CD4-positive, CD25-positive, alpha-beta regulatory T cell (primary cell): Measurements from ENCODE around the gene SPDYC. TPM values are rescaled to one million over a fixed set of nuclear protein-coding genes. Genes with fewer than 3 reads are reported as not detected.
A peak's percentile ranks its signal among the peaks of the same experiment; 100 is the strongest.

Source experiments
- ATAC-seq, 2 donors: fragments of 150-1000 bp; cut with Tn5 transposase; one replicate each; pipeline ENCODE4 v1.10.0; 2021; ENCODE audit warnings: low read depth in 2 of 2, moderate number of reproducible peaks in 2 of 2, moderate library complexity in 1 of 2
- DNase-seq, 3 donors: peaks; one replicate each; pipeline versions ENCODE4 v3.0.0 to v3.0.0-alpha.2; 2012 to 2022; ENCODE audit warnings: mixed read lengths in 1 of 3
- H3K27ac ChIP-seq: one replicate; pipeline ENCODE4 v1.7.0; 2013; ENCODE audit warnings: mild to moderate bottlenecking, low read length; ENCODE audit not compliant: insufficient read depth, poor library complexity, severe bottlenecking
- H3K27me3 ChIP-seq: one replicate; pipeline ENCODE4 v1.7.0; 2013; ENCODE audit warnings: low read length; ENCODE audit not compliant: control insufficient read depth, insufficient read depth
- H3K36me3 ChIP-seq: one replicate; pipeline ENCODE4 v1.7.0; 2013; ENCODE audit warnings: mild to moderate bottlenecking, low read length, moderate library complexity; ENCODE audit not compliant: control insufficient read depth, insufficient read depth
- H3K4me1 ChIP-seq: 2 replicates; pipeline ENCODE4 v1.7.0; 2013; ENCODE audit warnings: mild to moderate bottlenecking, low read length; ENCODE audit not compliant: insufficient read depth, control insufficient read depth, poor library complexity, severe bottlenecking
- H3K4me3 ChIP-seq: one replicate; pipeline ENCODE4 v1.7.0; 2013; ENCODE audit warnings: low read depth, mild to moderate bottlenecking, low read length, moderate library complexity
- H3K9me3 ChIP-seq, 2 experiments: 1 replicate in 1 of 2; 2 replicates in 1 of 2; pipeline ENCODE4 v1.7.0; 2013; ENCODE audit warnings: low read length in 2 of 2, mild to moderate bottlenecking in 1 of 2, moderate library complexity in 1 of 2; ENCODE audit not compliant: control insufficient read depth in 2 of 2
- H3K27ac Mint-ChIP-seq, 3 donors: one replicate each; pipeline ENCODE4 v1.8.0; 2020 to 2022; ENCODE audit warnings: mild to moderate bottlenecking in 3 of 3, mixed read lengths in 3 of 3, moderate library complexity in 2 of 3
- H3K27me3 Mint-ChIP-seq: one replicate; pipeline ENCODE4 v1.8.0; 2022; ENCODE audit warnings: mild to moderate bottlenecking, mixed read lengths
- H3K36me3 Mint-ChIP-seq: one replicate; pipeline ENCODE4 v1.8.0; 2020; ENCODE audit warnings: mixed read lengths
- H3K4me1 Mint-ChIP-seq, 4 donors: one replicate each; pipeline ENCODE4 v1.8.0; 2020 to 2022; ENCODE audit warnings: mixed read lengths in 4 of 4, mild to moderate bottlenecking in 1 of 4
- H3K4me3 Mint-ChIP-seq, 4 donors: one replicate each; pipeline ENCODE4 v1.8.0; 2020 to 2022; ENCODE audit warnings: mild to moderate bottlenecking in 4 of 4, mixed read lengths in 4 of 4, moderate library complexity in 3 of 4
- H3K9me3 Mint-ChIP-seq, 7 donors: one replicate each; pipeline ENCODE4 v1.8.0; 2020 to 2022; ENCODE audit warnings: mixed read lengths in 7 of 7, mild to moderate bottlenecking in 3 of 7, moderate library complexity in 2 of 7
- polyA plus RNA-seq, 4 donors: library from polyadenylated mRNA; unstranded; fragments of 300-500 nt; fragmentation: Illumina TruSeq; gene quantifications; one replicate each; pipeline ENCODE4 v1.2.3, GENCODE V29; 2021
- total RNA-seq: library from RNA; stranded (reverse); gene quantifications from one replicate; pipeline ENCODE4 v1.2.3, GENCODE V29; 2022

The SPDYC gene
- total and polyA plus RNA-seq, 5 donors from 2014 or later = not detected

- H3K27me3 Mint-ChIP-seq = no peaks in the 10 kb centered on the region
- no peaks in the 10 kb centered on the region for H3K9me3 Mint-ChIP-seq
- DNase-seq (peak; percentile 60 to 86 (median 69)), ATAC-seq (peak; percentile 71 to 76)
- Histone ChIP-seq H3K27ac (peak within 1 kb of the TSS; percentile 75), H3K4me3 (peak within 1 kb of the TSS; percentile 57), H3K9me3 (no peaks in the 10 kb centered on the region), H3K36me3 (peaks cover 14% of the 10 kb centered on the region), H3K27me3 (no peaks in the 10 kb centered on the region), H3K4me1 (peaks cover 33% of the 10 kb centered on the region)
- H3K36me3 Mint-ChIP-seq = peaks cover 5% of the 10 kb centered on the region
- peaks cover 5 to 37% (median 28%) of the 10 kb centered on the region in 4 donors for H3K4me1 Mint-ChIP-seq
- H3K27ac Mint-ChIP-seq = peak within 1 kb of the TSS; percentile 88 to 93 (median 93)
- peak within 1 kb of the TSS; percentile 90 to 97 (median 94) for H3K4me3 Mint-ChIP-seq
Observed at GRCh38 chr11:65181569-65182257, 11.7 kb downstream of the SPDYC start, which contains the start of gene CAPN1. Gene CAPN1, plus strand, starts transcription at chr11:65181928. Its CDS starts 774 bp downstream, at chr11:65182702.

GRCh38 chr11:65182258-65183170, 12.5 kb downstream of the SPDYC start:
- H3K4me1 ChIP-seq = peaks cover 33% of the 10 kb centered on the region
- ATAC-seq (no peak), DNase-seq (peak in 1 of 3 donors; percentile 35)
- H3K4me3 ChIP-seq = peak overlapping the region; percentile 57
- no peaks in the 10 kb centered on the region for H3K27me3 ChIP-seq
- H3K27ac ChIP-seq = peak overlapping the region; percentile 75
- Mint-ChIP-seq H3K4me3 (peak overlapping the region; percentile 90 to 95 (median 94)), H3K4me1 (peaks cover 5 to 40% (median 30%) of the 10 kb centered on the region in 4 donors), H3K27ac (peak overlapping the region; percentile 88 to 93 (median 90)), H3K36me3 (peaks cover 13% of the 10 kb centered on the region), H3K9me3 (no peaks in the 10 kb centered on the region), H3K27me3 (no peaks in the 10 kb centered on the region)
- no peaks in the 10 kb centered on the region for H3K9me3 ChIP-seq
- H3K36me3 ChIP-seq = peaks cover 21% of the 10 kb centered on the region

- Mint-ChIP-seq H3K4me3 (peak overlapping the region; percentile 83 to 95 (median 92)), H3K27ac (peak overlapping the region in 1 of 3 donors; percentile 88), H3K4me1 (peaks cover 5 to 37% (median 29%) of the 10 kb centered on the region in 4 donors), H3K9me3 (no peaks in the 10 kb centered on the region), H3K36me3 (peaks cover 13% of the 10 kb centered on the region), H3K27me3 (no peaks in the 10 kb centered on the region)
- no peaks in the 10 kb centered on the region for H3K27me3 ChIP-seq
- no peaks in the 10 kb centered on the region for H3K9me3 ChIP-seq
- H3K27ac ChIP-seq = peak overlapping the region; percentile 1
- ATAC-seq (no peak), DNase-seq (no peak)
- H3K36me3 ChIP-seq = peaks cover 25% of the 10 kb centered on the region
- H3K4me1 ChIP-seq = peaks cover 33% of the 10 kb centered on the region
- no peak overlapping the region for H3K4me3 ChIP-seq
Observed at GRCh38 chr11:65183201-65183891, 13.3 kb downstream of the SPDYC start.

DNA sequence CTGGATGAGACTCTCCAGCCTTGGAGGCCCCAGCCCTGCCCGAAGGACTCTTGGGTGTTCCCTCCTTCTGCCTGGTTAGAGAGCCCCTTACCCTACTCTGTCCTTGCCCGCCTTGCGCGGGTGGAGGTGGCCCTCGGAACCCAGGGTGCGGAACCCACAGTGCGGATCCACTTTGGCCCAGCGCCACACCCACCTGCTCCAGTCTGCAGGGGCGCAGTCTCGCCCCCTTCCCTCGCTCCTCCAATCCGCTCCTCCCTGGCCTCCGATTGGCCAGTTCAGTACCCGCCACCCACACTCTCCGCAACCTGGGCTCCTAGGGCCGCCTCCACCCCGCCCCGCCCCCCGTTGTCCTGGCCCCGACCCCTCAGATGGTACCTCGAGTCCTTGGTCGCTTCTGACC, 14.1 kb downstream of the SPDYC start:
- Mint-ChIP-seq H3K9me3 (no peaks in the 10 kb centered on the region), H3K27me3 (no peaks in the 10 kb centered on the region), H3K27ac (peak overlapping the region in 1 of 3 donors; percentile 84), H3K36me3 (peaks cover 17% of the 10 kb centered on the region), H3K4me3 (peak overlapping the region; percentile 61 to 95 (median 89)), H3K4me1 (peaks cover 5 to 37% (median 29%) of the 10 kb centered on the region in 4 donors)
- peaks cover 32% of the 10 kb centered on the region for H3K36me3 ChIP-seq
- no peak overlapping the region for H3K4me3 ChIP-seq
- no peaks in the 10 kb centered on the region for H3K9me3 ChIP-seq
- no peak overlapping the region for H3K27ac ChIP-seq
- ATAC-seq (no peak), DNase-seq (no peak)
- no peaks in the 10 kb centered on the region for H3K27me3 ChIP-seq
- H3K4me1 ChIP-seq = peaks cover 33% of the 10 kb centered on the region

- DNase-seq = no peak
- H3K27me3 ChIP-seq = no peaks in the 10 kb centered on the region
- no peak overlapping the region for H3K27ac ChIP-seq
- peaks cover 42% of the 10 kb centered on the region for H3K36me3 ChIP-seq
- no peaks in the 10 kb centered on the region for H3K9me3 Mint-ChIP-seq
- H3K4me3 ChIP-seq = no peak overlapping the region
- H3K27ac Mint-ChIP-seq = peak overlapping the region in 2 of 3 donors; percentile 58 to 65
- H3K27me3 Mint-ChIP-seq = no peaks in the 10 kb centered on the region
- peaks cover 5 to 45% (median 34%) of the 10 kb centered on the region in 4 donors for H3K4me1 Mint-ChIP-seq
- H3K9me3 ChIP-seq = no peaks in the 10 kb centered on the region
- H3K36me3 Mint-ChIP-seq = peaks cover 27% of the 10 kb centered on the region
- ATAC-seq = no peak
- H3K4me1 ChIP-seq = peaks cover 33% of the 10 kb centered on the region
- peak overlapping the region in 1 of 4 donors; percentile 95 for H3K4me3 Mint-ChIP-seq
Observed at GRCh38 chr11:65185171-65185570, 15.1 kb downstream of the SPDYC start.

DNA sequence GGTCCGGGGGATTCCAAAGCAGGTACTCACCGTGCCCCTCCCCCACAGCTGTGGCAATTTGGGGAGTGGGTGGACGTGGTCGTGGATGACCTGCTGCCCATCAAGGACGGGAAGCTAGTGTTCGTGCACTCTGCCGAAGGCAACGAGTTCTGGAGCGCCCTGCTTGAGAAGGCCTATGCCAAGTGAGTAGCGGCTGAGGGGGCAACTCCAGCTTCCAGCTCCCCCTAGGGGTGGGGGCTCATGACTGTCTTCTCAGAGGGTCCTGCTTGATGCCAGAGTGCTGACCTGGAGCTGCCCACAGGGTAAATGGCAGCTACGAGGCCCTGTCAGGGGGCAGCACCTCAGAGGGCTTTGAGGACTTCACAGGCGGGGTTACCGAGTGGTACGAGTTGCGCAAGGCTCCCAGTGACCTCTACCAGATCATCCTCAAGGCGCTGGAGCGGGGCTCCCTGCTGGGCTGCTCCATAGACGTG, 15.9 kb downstream of the SPDYC start:
- Histone ChIP-seq H3K27me3 (no peaks in the 10 kb centered on the region), H3K27ac (no peak overlapping the region), H3K4me1 (peaks cover 27% of the 10 kb centered on the region), H3K36me3 (peaks cover 48% of the 10 kb centered on the region), H3K4me3 (no peak overlapping the region), H3K9me3 (no peaks in the 10 kb centered on the region)
- Mint-ChIP-seq H3K4me1 (peaks cover 5 to 44% (median 34%) of the 10 kb centered on the region in 4 donors), H3K9me3 (no peaks in the 10 kb centered on the region), H3K27ac (peak overlapping the region in 1 of 3 donors; percentile 58), H3K4me3 (no peak overlapping the region), H3K27me3 (no peaks in the 10 kb centered on the region), H3K36me3 (peaks cover 32% of the 10 kb centered on the region)
- DNase-seq = no peak
- ATAC-seq = no peak

- no peak for ATAC-seq
- H3K4me3 Mint-ChIP-seq = no peak overlapping the region
- no peak overlapping the region for H3K4me3 ChIP-seq
- DNase-seq = no peak
- H3K4me1 ChIP-seq = peaks cover 26% of the 10 kb centered on the region
- H3K27ac ChIP-seq = no peak overlapping the region
- H3K9me3 Mint-ChIP-seq = no peaks in the 10 kb centered on the region
- peaks cover 5 to 41% (median 34%) of the 10 kb centered on the region in 4 donors for H3K4me1 Mint-ChIP-seq
- H3K9me3 ChIP-seq = no peaks in the 10 kb centered on the region
- H3K36me3 ChIP-seq = peaks cover 55% of the 10 kb centered on the region
- H3K27me3 ChIP-seq = no peaks in the 10 kb centered on the region
- peaks cover 32% of the 10 kb centered on the region for H3K36me3 Mint-ChIP-seq
- H3K27ac Mint-ChIP-seq = peak overlapping the region in 1 of 3 donors; percentile 79
- H3K27me3 Mint-ChIP-seq = no peaks in the 10 kb centered on the region
Observed at GRCh38 chr11:65186701-65187100, 16.7 kb downstream of the SPDYC start.
